Caco-2 (cell line): ENCODE measurements around the gene DEPDC7. TPM values are rescaled to one million over a fixed set of nuclear protein-coding genes. Genes with fewer than 3 reads are reported as not detected.

Experiments used
- BruUV-seq: library from RNA; stranded (reverse); fragments of 400-500 nt; replicated peaks from 2 replicates; lab custom pipeline; 2021; lab: Mats Ljungman, UMichigan
- CTCF ChIA-PET: fragments of 300-600 bp; sonication (Branson Sonifier 250); formaldehyde crosslinking; loops from one replicate; lab custom pipeline; 2022; ENCODE audit warnings: antibody characterized with exemption; lab: Charles Lee
- POLR2A ChIA-PET: fragments of 300-600 bp; sonication (Branson Sonifier 250); formaldehyde crosslinking; loops from one replicate; lab custom pipeline; 2022; ENCODE audit warnings: antibody characterized with exemption; lab: Charles Lee
- DNase-seq, 2 experiments: peaks; one replicate each; pipeline versions ENCODE4 v3.0.0 to v3.0.0-alpha.2; 2020 to 2022
- H3K27me3 ChIP-seq: replicated peaks from 2 replicates; pipeline ENCODE4 v1.6.0; 2011; ENCODE audit warnings: low read length; ENCODE audit not compliant: control insufficient read depth, insufficient read depth
- H3K36me3 ChIP-seq: 2 replicates; pipeline ENCODE4 v1.5.1; 2011; ENCODE audit warnings: low read length; ENCODE audit not compliant: control insufficient read depth, insufficient read depth
- H3K4me1 ChIP-seq: fragments of 250-450 bp; sonication (Bioruptor Pico); 2 replicates; pipeline ENCODE4 v1.5.1; 2020; ENCODE audit warnings: mild to moderate bottlenecking
- H3K4me3 ChIP-seq: 2 replicates; pipeline ENCODE4 v1.5.1; 2011; ENCODE audit warnings: low read depth, mild to moderate bottlenecking, control low read depth, low read length
- H3K9me3 ChIP-seq: fragments of 250-450 bp; sonication (Bioruptor Pico); 2 replicates; pipeline ENCODE4 v1.5.1; 2020; ENCODE audit warnings: mild to moderate bottlenecking, moderate library complexity
- H3K27ac Mint-ChIP-seq: one replicate; pipeline ENCODE4 v1.8.0; 2022; ENCODE audit warnings: mixed read lengths; ENCODE audit not compliant: unreplicated experiment
- H3K27me3 Mint-ChIP-seq: one replicate; pipeline ENCODE4 v1.8.0; 2022; ENCODE audit warnings: mixed read lengths; ENCODE audit not compliant: insufficient read depth, unreplicated experiment
- H3K36me3 Mint-ChIP-seq: one replicate; pipeline ENCODE4 v1.8.0; 2022; ENCODE audit warnings: mild to moderate bottlenecking, mixed read lengths; ENCODE audit not compliant: insufficient read depth, unreplicated experiment
- H3K4me1 Mint-ChIP-seq: one replicate; pipeline ENCODE4 v1.8.0; 2022; ENCODE audit warnings: low read depth, mixed read lengths; ENCODE audit not compliant: unreplicated experiment
- H3K4me3 Mint-ChIP-seq: one replicate; pipeline ENCODE4 v1.8.0; 2022; ENCODE audit warnings: mild to moderate bottlenecking, moderate library complexity, mixed read lengths; ENCODE audit not compliant: unreplicated experiment
- H3K9me3 Mint-ChIP-seq: one replicate; pipeline ENCODE4 v1.8.0; 2022; ENCODE audit warnings: mixed read lengths; ENCODE audit not compliant: unreplicated experiment
- intact Hi-C: fragments of 100-400 bp; cut with micrococcal nuclease; formaldehyde crosslinking; loops from one replicate; pipeline ENCODE4 v1.10.0; 2022; ENCODE audit not compliant: unreplicated experiment
- total RNA-seq: library from RNA; stranded (reverse); gene quantifications from 2 replicates; pipeline ENCODE4 v1.2.3, GENCODE V29; 2022
- TF ChIP-seq, protein P1 (sequence below), 2 experiments: fragments of 200-600 bp in 1 of 2; IDR thresholded peaks; 1 replicate in 1 of 2; 2 replicates in 1 of 2; pipeline versions ENCODE4 v1.5.1 to v1.8.0; 2011 to 2022; ENCODE audit warnings: antibody characterized with exemption in 1 of 2, control low read depth in 1 of 2, inconsistent platforms in 1 of 2, low read depth in 1 of 2, low read length in 1 of 2, mild to moderate bottlenecking in 1 of 2, moderate library complexity in 1 of 2; ENCODE audit not compliant: insufficient read depth in 1 of 2, severe bottlenecking in 1 of 2, unreplicated experiment in 1 of 2

The DEPDC7 gene
- total RNA-seq, 1 experiment from 2014 or later: 17.0 TPM

DNA sequence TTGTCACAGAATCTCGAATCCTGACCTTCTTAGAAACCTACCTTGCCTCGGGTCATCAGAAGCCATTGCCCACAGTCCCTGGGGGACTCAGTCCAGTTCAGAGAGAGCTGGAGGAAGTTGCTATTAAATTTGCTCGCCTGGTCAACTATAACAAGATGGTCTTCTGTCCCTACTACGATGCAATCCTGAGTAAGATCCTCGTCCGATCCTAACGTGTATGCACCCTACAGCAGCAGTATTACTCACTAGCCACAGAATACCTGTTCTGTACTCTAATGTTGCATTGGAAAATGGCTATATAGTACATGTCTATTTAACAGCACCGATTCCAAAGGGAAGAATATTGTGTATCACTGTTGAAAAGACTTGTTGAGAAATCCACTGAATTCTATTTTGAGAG lies 56.8 kb downstream of the DEPDC7 start:
- Mint-ChIP-seq H3K4me1 (no peaks in the 10 kb centered on the region), H3K4me3 (no peak overlapping the region), H3K9me3 (no peaks in the 10 kb centered on the region), H3K27ac (peak overlapping the region; percentile 12), H3K36me3 (peaks cover 63% of the 10 kb centered on the region), H3K27me3 (no peaks in the 10 kb centered on the region)
- ChIA-PET CTCF (no interaction called here), POLR2A (no interaction called here)
- TF ChIP-seq, protein P1, sequence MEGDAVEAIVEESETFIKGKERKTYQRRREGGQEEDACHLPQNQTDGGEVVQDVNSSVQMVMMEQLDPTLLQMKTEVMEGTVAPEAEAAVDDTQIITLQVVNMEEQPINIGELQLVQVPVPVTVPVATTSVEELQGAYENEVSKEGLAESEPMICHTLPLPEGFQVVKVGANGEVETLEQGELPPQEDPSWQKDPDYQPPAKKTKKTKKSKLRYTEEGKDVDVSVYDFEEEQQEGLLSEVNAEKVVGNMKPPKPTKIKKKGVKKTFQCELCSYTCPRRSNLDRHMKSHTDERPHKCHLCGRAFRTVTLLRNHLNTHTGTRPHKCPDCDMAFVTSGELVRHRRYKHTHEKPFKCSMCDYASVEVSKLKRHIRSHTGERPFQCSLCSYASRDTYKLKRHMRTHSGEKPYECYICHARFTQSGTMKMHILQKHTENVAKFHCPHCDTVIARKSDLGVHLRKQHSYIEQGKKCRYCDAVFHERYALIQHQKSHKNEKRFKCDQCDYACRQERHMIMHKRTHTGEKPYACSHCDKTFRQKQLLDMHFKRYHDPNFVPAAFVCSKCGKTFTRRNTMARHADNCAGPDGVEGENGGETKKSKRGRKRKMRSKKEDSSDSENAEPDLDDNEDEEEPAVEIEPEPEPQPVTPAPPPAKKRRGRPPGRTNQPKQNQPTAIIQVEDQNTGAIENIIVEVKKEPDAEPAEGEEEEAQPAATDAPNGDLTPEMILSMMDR (IDR thresholded peaks at IDR 0.05; ENCODE audit: insufficient read depth in 1 of 2, low read depth in 1 of 2, low read length in 1 of 2, severe bottlenecking in 1 of 2, unreplicated experiment in 1 of 2): no peak
- Histone ChIP-seq H3K4me1 (peaks cover 2% of the 10 kb centered on the region), H3K9me3 (no peaks in the 10 kb centered on the region), H3K4me3 (no peak overlapping the region), H3K27me3 (no peaks in the 10 kb centered on the region), H3K36me3 (peaks cover 10% of the 10 kb centered on the region)
- intact Hi-C loops: no loop called here
- BruUV-seq: no TSS peak
- no peak for DNase-seq

Other genes starting within 250 kb of the DEPDC7 start
- not detected in 2 replicates for gene CCDC73, start 221.2 kb upstream of the DEPDC7 start, total RNA-seq
- 6.8 and 6.9 TPM in 2 replicates for gene PRRG4, start 186.0 kb upstream of the DEPDC7 start, total RNA-seq
- 43.6 and 45.0 TPM in 2 replicates for gene QSER1, start 123.1 kb upstream of the DEPDC7 start, total RNA-seq
- gene TCP11L1, start 23.7 kb downstream of the DEPDC7 start, total RNA-seq: 22.8 and 25.0 TPM in 2 replicates
- 43.6 and 45.6 TPM in 2 replicates for gene CSTF3, start 145.6 kb downstream of the DEPDC7 start, total RNA-seq
- 64.0 and 68.5 TPM in 2 replicates for gene HIPK3, start 241.5 kb downstream of the DEPDC7 start, total RNA-seq